ENCODE data around the gene MYO15B.

- TF ChIP-seq CTCF (conservative IDR thresholded peaks at IDR 0.05; ENCODE audit: low read length): no peak
- no peak for TF ChIP-seq EZH2phosphoT487 (IDR thresholded peaks at IDR 0.05; ENCODE audit: borderline replicate concordance)
Observed at GRCh38 chr17:75607086-75607485, 19.5 kb downstream of the MYO15B start.
